SK-N-SH (cell line): ENCODE data around the gene EFCAB12. TPM values are rescaled to one million over a fixed set of nuclear protein-coding genes. Genes with fewer than 3 reads are reported as not detected.

Experiments used
- CTCF ChIA-PET: fragments of 300-600, 350-600 bp; formaldehyde crosslinking; extraction: SDS; loops from one replicate; lab custom pipeline; 2021; lab: Yijun Ruan, JAX
- POLR2A ChIA-PET: fragments of 350-600 bp; sonication (Branson Sonifier 250); formaldehyde crosslinking; extraction: SDS; loops from one replicate; lab custom pipeline; 2020; ENCODE audit warnings: antibody characterized with exemption, inconsistent platforms; lab: Yijun Ruan, JAX
- DNase-seq: peaks from one replicate; pipeline ENCODE4 v3.0.0; 2012
- H2AFZ ChIP-seq: fragments of 200-600 bp; sonication (generic); 2 replicates; pipeline ENCODE4 v1.8.1; 2016; ENCODE audit warnings: antibody characterized with exemption, mild to moderate bottlenecking, low read depth
- H3F3A ChIP-seq: fragments of 200-600 bp; sonication (generic); replicated peaks from 2 replicates; pipeline ENCODE3; 2016; ENCODE audit warnings: antibody characterized with exemption, mild to moderate bottlenecking; ENCODE audit not compliant: insufficient read depth
- H3K27ac ChIP-seq, 2 experiments: fragments of 200-500 bp in 1 of 2; fragments of 200-600 bp in 1 of 2; sonication (Bioruptor generic) in 1 of 2; sonication (generic), shearing (Covaris generic) in 1 of 2; 2 replicates each; pipeline versions ENCODE4 v1.5.1 to v1.6.1; 2014 to 2016; ENCODE audit warnings: low read depth in 2 of 2, inconsistent platforms in 1 of 2, low read length in 1 of 2, mild to moderate bottlenecking in 1 of 2, mixed read lengths in 1 of 2
- H3K27me3 ChIP-seq: fragments of 200-600 bp; sonication (generic), shearing (Covaris generic); 2 replicates; pipeline ENCODE4 v1.6.1; 2016; ENCODE audit warnings: mixed run types; ENCODE audit not compliant: insufficient read depth
- H3K36me3 ChIP-seq, 2 experiments: fragments of 200-500 bp in 1 of 2; fragments of 200-600 bp in 1 of 2; sonication (Bioruptor generic) in 1 of 2; sonication (generic) in 1 of 2; replicated peaks in 1 of 2; 2 replicates each; pipeline versions ENCODE3 to v1.5.1; 2014 to 2016; ENCODE audit warnings: low read length in 1 of 2, mild to moderate bottlenecking in 1 of 2; ENCODE audit not compliant: insufficient read depth in 2 of 2, control insufficient read depth in 1 of 2
- H3K4me1 ChIP-seq, 2 experiments: fragments of 200-500 bp in 1 of 2; fragments of 200-600 bp in 1 of 2; sonication (Bioruptor generic) in 1 of 2; sonication (generic), shearing (Covaris generic) in 1 of 2; 2 replicates each; pipeline versions ENCODE4 v1.5.1 to v1.6.1; 2014 to 2016; ENCODE audit warnings: low read depth in 1 of 2, low read length in 1 of 2, mixed run types in 1 of 2; ENCODE audit not compliant: insufficient read depth in 2 of 2, control insufficient read depth in 1 of 2
- H3K4me2 ChIP-seq: fragments of 200-600 bp; sonication (generic), shearing (Covaris generic); 2 replicates; pipeline ENCODE4 v1.6.1; 2017; ENCODE audit warnings: mixed run types
- H3K4me3 ChIP-seq, 2 experiments: fragments of 200-500 bp in 1 of 2; fragments of 200-600 bp in 1 of 2; sonication (Bioruptor generic) in 1 of 2; sonication (generic), shearing (Covaris generic) in 1 of 2; 2 replicates each; pipeline versions ENCODE4 v1.5.1 to v1.8.1; 2014 to 2016; ENCODE audit warnings: low read depth in 2 of 2, inconsistent platforms in 1 of 2, low read length in 1 of 2, mild to moderate bottlenecking in 1 of 2, mixed read lengths in 1 of 2, moderate library complexity in 1 of 2
- H3K79me2 ChIP-seq: fragments of 200-600 bp; sonication (generic); 2 replicates; pipeline ENCODE4 v1.8.1; 2017; ENCODE audit warnings: mild to moderate bottlenecking; ENCODE audit not compliant: insufficient read depth
- H3K9ac ChIP-seq: fragments of 200-600 bp; sonication (generic); 2 replicates; pipeline ENCODE4 v1.6.1; 2017; ENCODE audit warnings: mixed run types
- H3K9me2 ChIP-seq: fragments of 200-600 bp; sonication (generic); 2 replicates; pipeline ENCODE4 v1.6.1; 2017; ENCODE audit warnings: mixed run types
- H3K9me3 ChIP-seq: fragments of 200-600 bp; sonication (generic); 2 replicates; pipeline ENCODE4 v1.6.1; 2017; ENCODE audit warnings: mixed run types, mild to moderate bottlenecking, moderate library complexity
- H4K20me1 ChIP-seq: fragments of 200-600 bp; sonication (generic); 2 replicates; pipeline ENCODE4 v1.6.1; 2017; ENCODE audit warnings: mild to moderate bottlenecking, mixed run types; ENCODE audit not compliant: insufficient read depth
- EP300 ChIP-seq, 2 experiments: IDR thresholded peaks; 2 replicates each; pipeline versions ENCODE4 v1.4.0 to v1.6.1; 2012; ENCODE audit warnings: borderline replicate concordance in 1 of 2, low read depth in 1 of 2, low read length in 1 of 2
- FOXJ3 ChIP-seq: sonication (generic); formaldehyde crosslinking; IDR thresholded peaks from 2 replicates; pipeline ENCODE4 v1.5.1; 2020; ENCODE audit warnings: mild to moderate bottlenecking, missing genetic modification reagents
- FOXM1 ChIP-seq: IDR thresholded peaks from 2 replicates; pipeline ENCODE4 v1.4.0; 2012; ENCODE audit warnings: low read depth, mild to moderate bottlenecking
- GATA2 ChIP-seq: sonication (generic); formaldehyde crosslinking; IDR thresholded peaks from 2 replicates; pipeline ENCODE4 v1.5.0; 2020; ENCODE audit warnings: mild to moderate bottlenecking, missing genetic modification reagents
- JUND ChIP-seq: IDR thresholded peaks from 2 replicates; pipeline ENCODE4 v1.4.0; 2012
- MXI1 ChIP-seq: IDR thresholded peaks from 2 replicates; pipeline ENCODE4 v1.6.1; 2012; ENCODE audit warnings: mild to moderate bottlenecking, low read depth, low read length, improper control_type of control experiment
- RCOR1 ChIP-seq: fragments of 150-350 bp; IDR thresholded peaks from 2 replicates; pipeline ENCODE4 v1.6.1; 2017; ENCODE audit warnings: antibody characterized with exemption, low read length
- SIN3A ChIP-seq: IDR thresholded peaks from 2 replicates; pipeline ENCODE4 v1.6.1; 2012; ENCODE audit warnings: low read depth, mild to moderate bottlenecking, low read length, moderate library complexity, borderline replicate concordance
- SMC3 ChIP-seq: IDR thresholded peaks from 2 replicates; pipeline ENCODE4 v1.6.1; 2012; ENCODE audit warnings: low read depth, low read length, improper control_type of control experiment
- TEAD4 ChIP-seq: IDR thresholded peaks from 2 replicates; pipeline ENCODE4 v1.4.0; 2012; ENCODE audit warnings: mild to moderate bottlenecking, borderline replicate concordance; ENCODE audit not compliant: insufficient read depth
- YY1 ChIP-seq: IDR thresholded peaks from 2 replicates; pipeline ENCODE4 v1.4.0; 2012; ENCODE audit warnings: low read depth, mild to moderate bottlenecking
- WGBS: methylation state at CpG from one replicate; pipeline ENCODE4 v1.1.6; 2017; ENCODE audit warnings: low lambda C conversion rate; 5-methylcytosine and 5-hydroxymethylcytosine counted together
- polyA plus RNA-seq, 3 experiments: library from polyadenylated mRNA; depleted of rRNA; stranded (reverse); fragments of >200 nt; gene quantifications; 2 replicates each; pipeline ENCODE4 v1.2.3, GENCODE V29; 2012
- TF ChIP-seq, protein P1 (sequence below): fragments of 200-600 bp; sonication (generic); IDR thresholded peaks from 2 replicates; pipeline ENCODE4 v1.6.1; 2017; ENCODE audit warnings: antibody characterized with exemption, mild to moderate bottlenecking, moderate library complexity
- TF ChIP-seq, protein P2 (sequence below): IDR thresholded peaks from 2 replicates; pipeline ENCODE4 v1.6.1; 2012; ENCODE audit warnings: mild to moderate bottlenecking, low read depth, low read length, moderate library complexity

The EFCAB12 gene
- polyA plus RNA-seq, 1 of the 3 experiments (the other 2 are of a cell fraction), result 0.38 TPM

DNA sequence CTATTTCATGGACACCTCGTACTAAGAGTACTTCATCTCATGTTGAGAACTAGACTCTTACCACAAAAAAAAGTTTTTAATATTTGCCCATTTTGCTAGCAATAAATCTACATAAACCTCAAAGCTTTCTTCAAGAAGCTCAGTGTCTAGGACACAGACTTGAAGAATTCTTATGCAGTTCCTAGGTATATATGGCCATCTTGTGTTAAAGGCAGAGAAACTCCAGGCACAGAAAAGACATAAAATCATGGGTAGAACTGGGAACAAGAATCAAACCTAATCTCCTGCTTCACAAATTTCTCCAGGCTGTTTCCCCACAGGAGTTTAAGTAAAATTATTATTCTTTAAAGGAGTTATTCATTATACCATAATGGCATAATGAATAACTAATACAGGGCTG lies 6.9 kb upstream of the EFCAB12 start:
- DNase-seq, result no peak
- H4K20me1 ChIP-seq, result no peaks in the 10 kb centered on the region
- no peak overlapping the region for H3K27ac ChIP-seq
- no peaks in the 10 kb centered on the region for H3K9me3 ChIP-seq
- ChIA-PET CTCF (interaction anchor here (1.0 kb wide), 1 partner anchor 15 kb away, joined by 3 read pairs; no protein-coding TSS in a partner anchor), POLR2A (no interaction called here)
- H3K4me1 ChIP-seq, result peaks cover 6% of the 10 kb centered on the region in 2 experiments; a peak in 2 of 4 replicates
- H3K36me3 ChIP-seq, result peaks cover 70 to 72% of the 10 kb centered on the region in 2 experiments
- no peaks in the 10 kb centered on the region for H3K9me2 ChIP-seq
- no peak overlapping the region for H3K4me3 ChIP-seq
- no peak overlapping the region for H3K9ac ChIP-seq
- H3K27me3 ChIP-seq, result no peaks in the 10 kb centered on the region
- TF ChIP-seq, protein P1, sequence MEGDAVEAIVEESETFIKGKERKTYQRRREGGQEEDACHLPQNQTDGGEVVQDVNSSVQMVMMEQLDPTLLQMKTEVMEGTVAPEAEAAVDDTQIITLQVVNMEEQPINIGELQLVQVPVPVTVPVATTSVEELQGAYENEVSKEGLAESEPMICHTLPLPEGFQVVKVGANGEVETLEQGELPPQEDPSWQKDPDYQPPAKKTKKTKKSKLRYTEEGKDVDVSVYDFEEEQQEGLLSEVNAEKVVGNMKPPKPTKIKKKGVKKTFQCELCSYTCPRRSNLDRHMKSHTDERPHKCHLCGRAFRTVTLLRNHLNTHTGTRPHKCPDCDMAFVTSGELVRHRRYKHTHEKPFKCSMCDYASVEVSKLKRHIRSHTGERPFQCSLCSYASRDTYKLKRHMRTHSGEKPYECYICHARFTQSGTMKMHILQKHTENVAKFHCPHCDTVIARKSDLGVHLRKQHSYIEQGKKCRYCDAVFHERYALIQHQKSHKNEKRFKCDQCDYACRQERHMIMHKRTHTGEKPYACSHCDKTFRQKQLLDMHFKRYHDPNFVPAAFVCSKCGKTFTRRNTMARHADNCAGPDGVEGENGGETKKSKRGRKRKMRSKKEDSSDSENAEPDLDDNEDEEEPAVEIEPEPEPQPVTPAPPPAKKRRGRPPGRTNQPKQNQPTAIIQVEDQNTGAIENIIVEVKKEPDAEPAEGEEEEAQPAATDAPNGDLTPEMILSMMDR, result 0 out of 2 replicates have a peak, but pooled peaks have one; percentile 6
- TF ChIP-seq EP300 (IDR thresholded peaks at IDR 0.05; ENCODE audit: borderline replicate concordance in 1 of 2, low read depth in 1 of 2, low read length in 1 of 2), result no peak
- H3K4me2 ChIP-seq, result no peak overlapping the region
- peaks cover 14% of the 10 kb centered on the region for H3F3A ChIP-seq
- H2AFZ ChIP-seq, result no peak overlapping the region
- 89% methylated on average over 1 of the region's 1 CpG for WGBS
- H3K79me2 ChIP-seq, result peaks cover 24% of the 10 kb centered on the region

DNA sequence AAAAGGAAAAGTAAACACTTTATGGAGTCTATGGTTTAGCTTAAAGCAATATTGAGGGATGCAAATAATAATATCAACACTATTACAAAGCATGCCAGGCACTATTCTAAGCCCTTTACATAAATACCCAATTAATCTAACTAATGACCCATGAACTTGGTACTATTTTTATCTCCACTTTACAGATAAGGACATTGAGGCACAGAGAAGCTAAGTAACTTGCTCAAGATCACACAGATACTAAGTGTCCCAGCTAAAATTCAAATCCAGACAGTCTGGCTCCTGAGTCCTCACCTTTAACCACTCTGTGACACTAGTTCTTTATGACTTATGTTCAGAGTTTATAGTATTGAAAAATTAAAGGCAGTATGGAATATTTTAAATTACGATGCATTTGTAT lies 5.7 kb upstream of the EFCAB12 start:
- no peaks in the 10 kb centered on the region for H3K27me3 ChIP-seq
- peaks cover 6% of the 10 kb centered on the region in 2 experiments; a peak in 2 of 4 replicates for H3K4me1 ChIP-seq
- H3K9me3 ChIP-seq, result no peaks in the 10 kb centered on the region
- no peaks in the 10 kb centered on the region for H4K20me1 ChIP-seq
- H2AFZ ChIP-seq, result no peak overlapping the region
- H3K36me3 ChIP-seq, result peaks cover 70 to 72% of the 10 kb centered on the region in 2 experiments
- H3F3A ChIP-seq, result peaks cover 18% of the 10 kb centered on the region
- no peak overlapping the region for H3K4me3 ChIP-seq
- POLR2A ChIA-PET, result no interaction called here
- H3K79me2 ChIP-seq, result peaks cover 18% of the 10 kb centered on the region
- no peaks in the 10 kb centered on the region for H3K9me2 ChIP-seq
- no peak for DNase-seq
- no peak overlapping the region for H3K9ac ChIP-seq
- 97% methylated on average over 1 of the region's 1 CpG for WGBS
- CTCF ChIA-PET, result interaction anchor here (1.5 kb wide), 1 partner anchor 11 kb away, joined by 3 read pairs; no protein-coding TSS in a partner anchor
- no peak overlapping the region for H3K4me2 ChIP-seq
- TF ChIP-seq FOXM1 (no peak), EP300 (IDR thresholded peaks at IDR 0.05; ENCODE audit: borderline replicate concordance in 1 of 2, low read depth in 1 of 2, low read length in 1 of 2) (no peak), FOXJ3 (CRISPR knock-in tag) (no peak), RCOR1 (no peak), YY1 (no peak), SIN3A (no peak), TEAD4 (no peak), JUND (no peak), SMC3 (no peak), MXI1 (no peak), GATA2 (CRISPR knock-in tag) (no peak)
- TF ChIP-seq, protein P2, sequence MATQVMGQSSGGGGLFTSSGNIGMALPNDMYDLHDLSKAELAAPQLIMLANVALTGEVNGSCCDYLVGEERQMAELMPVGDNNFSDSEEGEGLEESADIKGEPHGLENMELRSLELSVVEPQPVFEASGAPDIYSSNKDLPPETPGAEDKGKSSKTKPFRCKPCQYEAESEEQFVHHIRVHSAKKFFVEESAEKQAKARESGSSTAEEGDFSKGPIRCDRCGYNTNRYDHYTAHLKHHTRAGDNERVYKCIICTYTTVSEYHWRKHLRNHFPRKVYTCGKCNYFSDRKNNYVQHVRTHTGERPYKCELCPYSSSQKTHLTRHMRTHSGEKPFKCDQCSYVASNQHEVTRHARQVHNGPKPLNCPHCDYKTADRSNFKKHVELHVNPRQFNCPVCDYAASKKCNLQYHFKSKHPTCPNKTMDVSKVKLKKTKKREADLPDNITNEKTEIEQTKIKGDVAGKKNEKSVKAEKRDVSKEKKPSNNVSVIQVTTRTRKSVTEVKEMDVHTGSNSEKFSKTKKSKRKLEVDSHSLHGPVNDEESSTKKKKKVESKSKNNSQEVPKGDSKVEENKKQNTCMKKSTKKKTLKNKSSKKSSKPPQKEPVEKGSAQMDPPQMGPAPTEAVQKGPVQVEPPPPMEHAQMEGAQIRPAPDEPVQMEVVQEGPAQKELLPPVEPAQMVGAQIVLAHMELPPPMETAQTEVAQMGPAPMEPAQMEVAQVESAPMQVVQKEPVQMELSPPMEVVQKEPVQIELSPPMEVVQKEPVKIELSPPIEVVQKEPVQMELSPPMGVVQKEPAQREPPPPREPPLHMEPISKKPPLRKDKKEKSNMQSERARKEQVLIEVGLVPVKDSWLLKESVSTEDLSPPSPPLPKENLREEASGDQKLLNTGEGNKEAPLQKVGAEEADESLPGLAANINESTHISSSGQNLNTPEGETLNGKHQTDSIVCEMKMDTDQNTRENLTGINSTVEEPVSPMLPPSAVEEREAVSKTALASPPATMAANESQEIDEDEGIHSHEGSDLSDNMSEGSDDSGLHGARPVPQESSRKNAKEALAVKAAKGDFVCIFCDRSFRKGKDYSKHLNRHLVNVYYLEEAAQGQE, result no peak
- no peak overlapping the region for H3K27ac ChIP-seq
